COLO668 (cell line): Measurements from ENCODE around the gene RASSF1.

Experiments
- DNase-seq: peaks from one replicate; lab custom pipeline; 2025; ENCODE audit not compliant: unreplicated experiment; lab: John Stamatoyannopoulos, UW

RASSF1 gene

GRCh38 chr3:50302095-50303012 lies 38.3 kb downstream of the RASSF1 start:
- DNase-seq: no peak

DNA sequence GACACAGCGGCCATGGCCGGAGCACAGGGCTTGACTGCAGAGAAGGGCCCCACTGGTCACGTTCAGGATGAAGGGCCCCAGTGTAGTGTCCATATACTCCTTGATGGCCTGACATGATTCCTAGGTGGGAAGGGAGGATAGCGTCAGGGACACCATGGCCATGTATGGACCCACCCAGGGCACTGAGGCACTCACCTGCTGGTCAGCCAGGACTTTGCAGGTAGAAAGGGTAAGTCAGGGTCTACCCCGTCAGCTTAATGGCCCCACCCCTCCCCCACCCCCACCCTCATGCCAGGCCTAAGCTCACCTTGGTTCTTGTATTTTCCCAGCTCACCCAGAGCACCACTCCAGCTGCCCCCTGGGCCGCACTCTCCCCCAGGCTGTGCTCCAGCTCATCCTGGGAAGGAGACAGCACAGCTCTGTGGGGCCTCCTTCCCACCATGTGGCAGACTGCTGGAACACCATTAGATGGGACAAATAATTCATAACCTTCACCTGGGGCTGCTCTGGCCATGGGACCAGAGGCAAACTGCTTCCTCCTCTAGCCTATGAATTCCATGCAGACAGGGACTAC lies 39.9 kb downstream of the RASSF1 start:
- DNase-seq: no peak

DNA sequence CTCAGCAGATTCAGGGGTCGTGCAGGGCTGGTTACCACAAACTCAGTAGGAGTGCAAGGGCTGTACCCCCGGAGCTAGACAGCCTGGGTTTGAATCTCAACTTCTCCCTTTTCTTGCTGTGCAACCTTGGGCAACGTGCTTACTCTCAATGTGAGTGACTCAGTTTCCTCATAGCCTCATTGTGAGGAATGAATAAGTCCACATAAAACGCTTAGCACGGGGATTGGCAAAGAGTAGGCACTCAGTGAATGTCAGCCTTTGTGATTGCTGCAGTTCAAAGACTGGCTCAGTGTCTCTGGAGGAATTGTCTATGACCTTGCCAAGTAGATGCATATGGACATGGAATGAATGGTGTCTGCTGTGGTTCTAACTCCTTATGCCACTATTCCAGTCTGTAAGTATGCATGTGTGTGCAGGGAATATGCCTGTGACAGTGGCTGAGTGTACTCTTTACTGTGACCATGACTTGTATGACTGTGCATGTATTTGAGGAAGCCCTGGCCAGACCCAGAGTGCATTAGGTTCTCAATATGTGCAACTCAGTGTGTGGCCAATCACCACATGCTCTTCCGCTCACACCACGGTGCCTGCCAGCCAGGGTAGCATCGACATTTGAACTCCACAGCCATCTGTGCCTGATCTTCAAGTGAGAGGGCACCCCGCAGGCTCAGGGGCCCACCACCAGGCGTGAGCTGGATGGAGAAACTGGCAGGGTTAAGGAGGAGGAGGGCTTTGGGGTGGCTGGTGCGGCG lies 40.5 kb downstream of the RASSF1 start:
- DNase-seq: no peak

DNA sequence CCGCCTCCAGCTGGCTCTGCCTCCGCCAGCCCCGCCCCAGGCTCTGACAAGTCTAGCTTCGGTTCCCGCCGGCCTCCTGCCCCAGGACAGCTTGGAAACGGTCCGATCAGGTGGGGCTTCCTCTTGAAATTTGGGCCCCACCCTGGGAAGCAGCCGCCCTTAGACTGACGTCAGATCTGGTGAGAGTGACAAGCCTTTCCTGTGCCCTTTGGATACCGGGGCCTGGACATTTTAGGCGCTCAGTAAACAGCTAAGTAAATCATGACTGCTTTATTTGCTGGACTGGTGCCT lies 41.1 kb downstream of the RASSF1 start:
- no peak for DNase-seq

DNA sequence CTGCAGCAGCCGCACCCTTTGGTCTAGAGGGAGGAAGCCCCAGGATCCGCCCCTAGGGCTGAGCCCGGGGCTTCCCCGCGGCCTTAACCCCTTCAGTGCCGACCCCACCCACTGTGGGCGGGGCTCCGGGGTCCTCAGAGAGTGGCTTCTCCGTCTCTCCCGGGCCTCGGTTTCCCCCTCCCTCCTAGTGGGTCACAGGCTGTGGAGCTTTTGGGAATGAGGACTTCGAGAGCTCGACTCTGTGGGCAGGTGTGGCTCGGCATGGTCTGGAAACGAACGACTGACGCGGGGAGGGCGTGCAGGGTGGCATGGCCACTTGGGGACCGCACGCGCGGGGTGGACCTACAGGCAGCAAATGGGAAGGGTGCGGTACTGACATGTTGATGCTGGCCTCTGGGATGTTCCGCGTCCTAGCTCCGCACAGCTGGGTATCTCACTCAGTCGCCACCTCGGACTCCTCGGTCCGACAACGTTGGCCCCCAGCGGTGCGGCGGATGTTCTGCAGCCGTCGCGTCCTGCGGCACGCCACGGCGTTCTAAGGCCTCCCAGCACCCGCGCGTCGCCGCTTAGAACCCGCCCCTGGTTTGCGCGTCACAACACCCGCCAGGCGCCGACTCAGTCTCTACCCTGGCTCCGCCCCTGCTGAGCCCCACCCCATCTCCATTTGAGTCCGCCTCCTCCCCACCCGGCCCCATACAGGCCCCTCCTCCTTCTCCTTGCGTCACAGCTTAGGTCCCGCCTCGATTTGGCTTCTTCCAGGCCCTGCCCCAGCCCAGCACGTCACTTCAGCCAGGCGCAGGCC lies 41.6 kb downstream of the RASSF1 start, which contains the start of the genes HYAL3 and NAA80:
Gene HYAL3, minus strand, starts transcription at position 570 of the 802 bp plus-strand sequence. CDS start 3,803 bp downstream, outside the sequence.
Gene NAA80, minus strand, starts transcription at position 570 of the 802 bp plus-strand sequence. CDS start 1,942 bp downstream, outside the sequence.
- peak; percentile 97 for DNase-seq

- DNase-seq: no peak
Measured at GRCh38 chr3:50297896-50298725, 42.5 kb downstream of the RASSF1 start.

DNA sequence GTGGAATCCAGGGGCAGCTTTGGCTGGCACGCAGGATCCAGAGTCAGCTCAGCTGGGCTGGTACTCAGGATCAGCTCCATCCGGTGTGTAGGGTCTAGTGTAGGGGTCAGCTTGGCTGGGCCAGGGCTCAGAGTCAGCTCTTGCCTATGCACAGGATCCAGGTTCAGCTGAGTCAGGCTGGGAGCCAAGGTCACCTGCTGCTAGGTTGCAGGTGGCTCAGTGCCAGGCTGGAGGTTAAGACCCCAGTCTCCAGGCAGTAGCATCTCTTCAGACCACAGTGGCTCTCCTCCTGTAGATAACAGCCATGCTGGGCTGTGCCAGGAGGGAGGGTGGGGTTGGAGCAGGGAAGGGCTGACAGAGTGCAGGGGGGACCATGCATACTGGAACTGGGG lies 43.3 kb downstream of the RASSF1 start:
- no peak for DNase-seq

DNA sequence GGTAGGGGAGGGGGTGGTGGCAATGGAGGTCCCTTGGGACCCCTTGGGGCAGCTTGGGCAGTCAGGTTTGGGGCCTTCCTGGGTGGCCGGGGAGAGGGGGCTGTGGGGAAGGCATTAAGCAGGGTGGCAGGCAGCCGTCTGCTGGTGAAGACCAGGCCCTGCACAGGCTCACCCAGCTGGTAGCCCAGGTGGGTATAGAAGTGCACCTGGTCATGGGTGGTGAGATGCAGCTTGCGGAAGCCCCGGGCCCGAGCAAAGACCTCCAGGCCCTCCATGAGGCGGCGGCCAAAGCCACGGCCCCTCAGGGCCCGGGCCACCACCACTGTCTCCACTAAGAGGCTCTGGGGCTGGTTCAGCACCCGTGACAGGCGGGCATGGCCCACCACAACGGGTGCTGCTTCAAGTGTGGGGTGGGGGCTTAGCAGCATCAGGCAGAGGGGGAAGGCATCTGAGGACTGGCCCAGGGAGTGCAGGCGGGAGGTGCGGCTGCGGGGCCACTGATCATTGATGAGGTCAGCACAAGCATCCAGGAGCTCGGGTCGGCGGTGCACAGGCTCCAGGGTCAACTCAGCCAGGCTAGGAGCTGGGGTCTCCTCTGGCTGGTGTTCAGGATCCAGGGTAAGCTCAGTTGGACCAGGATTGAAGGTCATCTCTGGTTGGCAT lies 43.8 kb downstream of the RASSF1 start:
- DNase-seq: no peak

DNA sequence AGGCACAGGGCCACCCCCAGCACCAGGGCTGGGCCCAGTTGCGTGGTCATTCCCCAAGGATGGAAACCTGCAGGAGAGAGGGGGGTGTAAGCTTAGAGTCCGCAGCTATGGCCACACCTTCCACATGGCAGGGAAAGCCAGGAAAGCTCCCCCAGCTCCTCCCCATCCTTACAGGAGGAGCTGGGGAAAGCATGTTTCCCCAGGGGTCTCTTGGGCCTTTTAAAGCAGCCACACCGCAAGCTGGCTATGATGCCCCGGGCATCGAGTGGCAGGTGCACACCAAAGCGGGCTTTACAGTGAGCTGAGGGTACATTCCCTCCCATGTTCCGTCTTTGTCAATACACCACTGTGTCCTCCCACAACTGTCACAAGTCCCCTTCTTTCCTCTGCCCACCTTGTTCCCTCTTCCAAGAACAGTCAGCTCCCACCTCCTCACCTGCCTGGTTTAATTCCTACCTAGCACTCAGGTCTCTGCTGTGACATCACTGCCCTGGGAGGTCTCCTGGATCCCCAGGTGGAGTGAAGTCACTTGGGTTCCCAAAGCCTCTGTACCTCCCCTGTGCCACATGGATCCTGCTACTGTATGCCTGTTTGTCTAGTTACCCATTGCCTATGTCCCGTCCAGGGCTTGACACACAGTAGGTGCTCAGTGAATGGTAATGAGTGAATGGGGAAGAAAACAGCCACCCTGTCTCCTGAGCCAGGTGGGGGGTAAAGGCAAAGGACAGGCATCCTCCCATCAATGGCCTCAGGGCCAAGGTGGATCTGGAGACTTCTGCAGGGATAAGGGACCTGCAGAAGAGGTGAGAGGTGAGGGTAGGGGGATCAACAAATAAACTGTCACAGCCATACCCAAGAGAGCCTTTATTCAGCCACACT lies 44.8 kb downstream of the RASSF1 start:
- DNase-seq: no peak

GRCh38 chr3:50294492-50295403 lies 45.9 kb downstream of the RASSF1 start:
- no peak for DNase-seq

DNA sequence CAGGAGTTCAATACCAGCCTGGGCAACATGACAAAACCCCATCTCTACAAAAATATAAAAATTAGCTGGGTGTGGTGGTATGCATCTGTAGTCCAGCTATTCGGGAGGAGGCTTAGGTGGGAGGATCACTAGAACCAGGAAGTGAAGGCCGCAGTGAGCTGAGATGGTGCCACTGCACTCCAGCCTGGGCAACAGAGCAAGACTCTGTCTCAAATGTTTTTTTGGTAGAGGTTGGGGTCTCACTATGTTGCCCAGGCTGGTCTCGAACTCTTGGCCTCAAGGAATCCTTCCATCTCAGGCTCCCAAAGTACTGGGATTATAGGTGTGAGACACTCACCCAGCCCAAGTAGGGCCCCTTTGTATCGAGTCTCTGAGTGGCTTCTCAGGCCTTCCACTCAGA lies 46.5 kb downstream of the RASSF1 start:
- DNase-seq: no peak

- DNase-seq: no peak
Measured at GRCh38 chr3:50293079-50293801, 47.4 kb downstream of the RASSF1 start.

- peak; percentile 95 for DNase-seq
Measured at GRCh38 chr3:50292159-50293078, 48.2 kb downstream of the RASSF1 start, which contains the start of gene IFRD2. IFRD2 (minus strand) TSS chr3:50292429; CDS start chr3:50292274, 155 bp downstream.

DNA sequence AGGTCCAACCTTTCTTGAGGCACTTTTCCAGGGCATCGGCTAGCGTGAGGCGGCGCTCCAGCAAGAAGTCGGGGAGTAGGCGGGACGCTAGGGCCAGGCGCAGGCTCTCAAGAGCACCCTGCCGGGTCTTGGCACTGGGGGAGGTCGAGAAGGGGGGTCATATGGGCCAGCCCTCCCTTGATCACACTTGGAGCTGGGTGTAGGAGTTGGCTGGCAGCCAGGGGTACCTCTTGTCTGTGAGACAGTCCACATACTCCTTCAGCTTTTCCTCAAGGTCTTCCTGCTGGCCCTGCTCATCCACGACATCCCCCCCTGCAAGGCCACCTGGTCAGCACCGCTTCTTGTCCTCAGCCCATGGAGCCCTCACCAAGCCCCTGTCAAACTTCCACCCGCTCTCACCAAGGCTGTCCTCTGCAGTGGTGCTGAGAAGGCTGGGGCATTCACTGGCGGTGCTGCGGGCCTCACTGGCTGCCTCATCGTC lies 50.4 kb downstream of the RASSF1 start:
- DNase-seq: no peak

GRCh38 chr3:50289130-50289529 lies 51.5 kb downstream of the RASSF1 start:
- DNase-seq: no peak
